ENCODE measurements around the gene FRS3.

The FRS3 gene

DNA sequence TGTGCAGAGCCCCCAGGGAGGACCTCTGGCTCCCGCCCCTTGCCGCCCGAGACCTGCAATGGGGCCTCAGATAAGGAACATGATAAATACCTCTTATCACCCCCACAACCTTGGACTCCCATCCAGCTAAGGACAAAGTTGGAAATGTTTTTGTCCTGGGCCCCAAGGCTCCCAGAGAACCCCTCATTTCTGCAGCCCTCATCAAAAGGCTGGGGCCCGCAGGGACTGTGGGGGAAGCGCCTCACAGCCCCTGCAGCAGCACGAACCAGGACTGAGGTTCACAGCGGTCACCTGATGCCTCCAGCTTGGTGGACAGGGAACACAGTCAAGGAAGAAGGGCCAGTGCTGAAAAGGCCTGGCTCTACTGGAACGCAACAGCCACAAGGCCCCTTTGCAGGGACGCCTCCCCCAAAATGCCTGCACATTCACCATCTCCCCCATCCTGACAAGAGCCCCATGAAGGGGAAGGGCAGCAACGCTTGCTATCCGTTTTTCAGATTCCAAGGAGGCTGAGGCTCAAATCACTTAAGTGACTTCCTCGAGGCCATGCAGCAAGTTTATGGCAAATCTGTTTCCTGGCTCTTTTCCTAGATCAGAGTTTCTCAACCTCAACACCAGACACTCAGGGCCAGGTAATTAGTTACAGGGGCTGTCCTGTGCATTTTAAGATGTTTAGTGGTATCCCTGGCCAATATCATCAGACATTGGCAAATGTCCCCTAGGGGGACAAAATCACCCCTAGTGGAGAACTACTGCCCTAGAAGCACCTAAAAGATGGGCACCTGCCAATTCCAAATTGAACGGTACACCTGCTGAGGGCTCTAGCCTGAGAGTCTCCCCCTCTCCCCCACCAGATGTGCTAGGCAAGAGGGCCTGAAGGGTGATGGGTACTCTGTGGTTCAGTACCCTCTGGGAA, 54.9 kb downstream of the FRS3 start:
- TF ChIP-seq FOXP2 (optimal IDR thresholded peaks at IDR 0.05; ENCODE audit: borderline replicate concordance, extremely low read depth, extremely low read length, insufficient read depth) (no peak), TAF1 (IDR thresholded peaks at IDR 0.05; ENCODE audit: borderline replicate concordance, insufficient read depth, low read length) (no peak), SIN3A (IDR thresholded peaks at IDR 0.05; ENCODE audit: borderline replicate concordance, insufficient read depth, low read length) (no peak), POLR2AphosphoS5 (IDR thresholded peaks at IDR 0.05; ENCODE audit: low read depth, low read length) (no peak)
- TF ChIP-seq, protein P1, sequence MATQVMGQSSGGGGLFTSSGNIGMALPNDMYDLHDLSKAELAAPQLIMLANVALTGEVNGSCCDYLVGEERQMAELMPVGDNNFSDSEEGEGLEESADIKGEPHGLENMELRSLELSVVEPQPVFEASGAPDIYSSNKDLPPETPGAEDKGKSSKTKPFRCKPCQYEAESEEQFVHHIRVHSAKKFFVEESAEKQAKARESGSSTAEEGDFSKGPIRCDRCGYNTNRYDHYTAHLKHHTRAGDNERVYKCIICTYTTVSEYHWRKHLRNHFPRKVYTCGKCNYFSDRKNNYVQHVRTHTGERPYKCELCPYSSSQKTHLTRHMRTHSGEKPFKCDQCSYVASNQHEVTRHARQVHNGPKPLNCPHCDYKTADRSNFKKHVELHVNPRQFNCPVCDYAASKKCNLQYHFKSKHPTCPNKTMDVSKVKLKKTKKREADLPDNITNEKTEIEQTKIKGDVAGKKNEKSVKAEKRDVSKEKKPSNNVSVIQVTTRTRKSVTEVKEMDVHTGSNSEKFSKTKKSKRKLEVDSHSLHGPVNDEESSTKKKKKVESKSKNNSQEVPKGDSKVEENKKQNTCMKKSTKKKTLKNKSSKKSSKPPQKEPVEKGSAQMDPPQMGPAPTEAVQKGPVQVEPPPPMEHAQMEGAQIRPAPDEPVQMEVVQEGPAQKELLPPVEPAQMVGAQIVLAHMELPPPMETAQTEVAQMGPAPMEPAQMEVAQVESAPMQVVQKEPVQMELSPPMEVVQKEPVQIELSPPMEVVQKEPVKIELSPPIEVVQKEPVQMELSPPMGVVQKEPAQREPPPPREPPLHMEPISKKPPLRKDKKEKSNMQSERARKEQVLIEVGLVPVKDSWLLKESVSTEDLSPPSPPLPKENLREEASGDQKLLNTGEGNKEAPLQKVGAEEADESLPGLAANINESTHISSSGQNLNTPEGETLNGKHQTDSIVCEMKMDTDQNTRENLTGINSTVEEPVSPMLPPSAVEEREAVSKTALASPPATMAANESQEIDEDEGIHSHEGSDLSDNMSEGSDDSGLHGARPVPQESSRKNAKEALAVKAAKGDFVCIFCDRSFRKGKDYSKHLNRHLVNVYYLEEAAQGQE (IDR thresholded peaks at IDR 0.05; ENCODE audit: insufficient read depth in 1 of 2, low read depth in 2 of 2, low read length in 2 of 2): no peak

DNA sequence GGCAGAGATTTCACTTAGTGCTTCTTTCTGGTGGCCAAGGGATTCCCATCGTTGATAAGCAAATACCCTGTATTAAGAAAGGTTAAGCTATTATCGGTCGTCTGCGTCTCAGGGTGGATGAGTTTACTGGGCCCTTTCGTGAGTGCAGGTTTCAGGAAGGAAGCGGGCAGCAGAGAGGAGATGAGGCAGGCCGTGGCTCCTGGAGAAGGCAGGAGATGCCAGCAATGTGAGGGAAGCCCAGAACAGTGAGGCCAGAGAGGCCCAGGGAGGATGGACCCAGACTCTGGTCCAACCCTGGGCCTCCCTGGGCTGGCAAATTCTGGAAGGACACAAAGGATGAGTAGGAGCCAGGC, 55.5 kb downstream of the FRS3 start:
- TF ChIP-seq TAF1 (IDR thresholded peaks at IDR 0.05; ENCODE audit: borderline replicate concordance, insufficient read depth, low read length) (no peak), POLR2AphosphoS5 (IDR thresholded peaks at IDR 0.05; ENCODE audit: low read depth, low read length) (no peak), FOXP2 (optimal IDR thresholded peaks at IDR 0.05; ENCODE audit: borderline replicate concordance, extremely low read depth, extremely low read length, insufficient read depth) (no peak), SIN3A (IDR thresholded peaks at IDR 0.05; ENCODE audit: borderline replicate concordance, insufficient read depth, low read length) (no peak)
- TF ChIP-seq, protein P1 (IDR thresholded peaks at IDR 0.05; ENCODE audit: insufficient read depth in 1 of 2, low read depth in 2 of 2, low read length in 2 of 2): no peak

DNA sequence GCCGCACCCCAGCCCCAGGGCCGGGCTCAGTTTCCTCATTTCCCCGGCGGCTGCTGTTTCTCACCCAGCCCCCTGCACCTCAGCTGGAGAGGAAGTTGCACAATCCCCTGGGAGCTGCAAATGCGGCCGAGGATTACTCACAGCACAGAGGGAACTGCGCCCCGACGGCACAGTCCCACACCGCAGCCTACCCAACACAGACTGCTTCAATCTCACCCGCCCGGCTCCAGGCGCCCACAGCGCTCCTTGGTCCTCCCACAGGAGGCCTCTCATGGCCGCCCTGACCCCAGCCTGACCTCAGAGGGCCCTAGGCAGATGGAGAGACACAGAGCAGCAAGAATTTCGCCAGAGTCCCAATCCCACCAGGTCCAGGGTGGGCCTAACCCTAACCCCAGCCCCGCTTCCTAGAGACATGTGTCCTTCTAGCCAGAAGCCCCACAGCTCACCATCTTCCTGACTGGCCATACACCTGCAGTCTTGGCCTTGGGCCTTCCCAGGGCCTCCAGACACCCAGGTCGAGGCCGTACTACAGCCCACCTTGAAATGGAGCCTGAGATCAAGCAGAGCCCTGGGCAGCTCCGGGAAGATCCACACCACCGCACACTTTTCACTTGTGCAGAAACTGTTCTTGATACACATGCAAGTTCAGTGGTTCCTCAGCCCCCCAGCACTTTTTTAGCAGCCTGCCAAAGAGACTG, 56.0 kb downstream of the FRS3 start:
- TF ChIP-seq, protein P1 (IDR thresholded peaks at IDR 0.05; ENCODE audit: insufficient read depth in 1 of 2, low read depth in 2 of 2, low read length in 2 of 2): no peak
- no peak for TF ChIP-seq POLR2AphosphoS5 (IDR thresholded peaks at IDR 0.05; ENCODE audit: low read depth, low read length)
- no peak for TF ChIP-seq SIN3A (IDR thresholded peaks at IDR 0.05; ENCODE audit: borderline replicate concordance, insufficient read depth, low read length)
- no peak for TF ChIP-seq FOXP2 (optimal IDR thresholded peaks at IDR 0.05; ENCODE audit: borderline replicate concordance, extremely low read depth, extremely low read length, insufficient read depth)
- TF ChIP-seq TAF1 (IDR thresholded peaks at IDR 0.05; ENCODE audit: borderline replicate concordance, insufficient read depth, low read length): no peak

DNA sequence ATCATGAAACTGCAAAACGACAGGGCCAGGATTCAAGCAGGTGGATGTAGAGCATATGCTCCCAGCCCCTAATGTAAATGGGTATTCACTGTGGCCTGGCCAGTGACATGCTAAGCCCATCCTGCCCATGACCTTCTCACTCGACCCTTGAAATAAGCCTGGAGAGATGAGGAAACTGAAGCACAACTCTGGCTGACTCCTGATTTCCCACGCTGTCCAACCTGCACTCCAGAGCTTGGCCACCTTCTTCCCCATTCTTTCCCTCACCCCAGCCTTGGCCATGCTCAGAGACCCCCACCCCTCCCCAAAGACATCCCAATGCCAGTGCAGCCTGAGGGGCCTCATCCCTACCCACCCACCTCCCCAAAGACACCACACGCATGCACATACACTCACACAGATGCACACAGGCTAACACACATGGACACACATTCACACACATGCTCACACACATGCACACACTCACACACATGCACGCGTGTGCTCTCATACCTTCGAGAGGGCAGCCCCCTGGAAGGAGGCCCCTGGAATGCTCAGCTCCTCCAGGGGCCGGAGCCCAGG, 56.7 kb downstream of the FRS3 start:
- TF ChIP-seq FOXP2 (optimal IDR thresholded peaks at IDR 0.05; ENCODE audit: borderline replicate concordance, extremely low read depth, extremely low read length, insufficient read depth) (no peak), POLR2AphosphoS5 (IDR thresholded peaks at IDR 0.05; ENCODE audit: low read depth, low read length) (no peak)
- TF ChIP-seq, protein P1 (IDR thresholded peaks at IDR 0.05; ENCODE audit: insufficient read depth in 1 of 2, low read depth in 2 of 2, low read length in 2 of 2): no peak
